ENCODE results near the gene SNRPB.

The SNRPB gene

GRCh38 chr20:2455771-2456497 is 14.7 kb downstream of the SNRPB start:
- Histone ChIP-seq H3K4me2 (ENCODE audit: low read depth, low read length, poor library complexity, severe bottlenecking) (no peak overlapping the region), H3K79me2 (ENCODE audit: insufficient read depth, low read length) (no peaks in the 10 kb centered on the region), H3K9me3 (ENCODE audit: insufficient read depth, low read length) (no peaks in the 10 kb centered on the region), H3K4me3 (ENCODE audit: insufficient read depth, low read length, poor library complexity, severe bottlenecking) (no peak overlapping the region), H4K20me1 (ENCODE audit: low read depth, low read length) (no peaks in the 10 kb centered on the region; the same call in 1 of the 2 replicates), H2AFZ (ENCODE audit: low read depth, low read length, severe bottlenecking) (no peak overlapping the region), H3K27me3 (ENCODE audit: low read length) (no peaks in the 10 kb centered on the region), H3K27ac (ENCODE audit: low read depth, low read length) (no peak overlapping the region), H3F3A (ENCODE audit: insufficient read depth) (peaks cover 37% of the 10 kb centered on the region), H3K9ac (ENCODE audit: low read length) (no peak overlapping the region), H3K9me2 (replicated peaks; ENCODE audit: insufficient read depth, low read length) (no peaks in the 10 kb centered on the region), H3K36me3 (ENCODE audit: low read length) (peaks cover 18% of the 10 kb centered on the region)
- TF ChIP-seq EZH2phosphoT487 (conservative IDR thresholded peaks at IDR 0.05; ENCODE audit: low read length) = no peak
- TF ChIP-seq CTCF (IDR thresholded peaks at IDR 0.05; ENCODE audit: insufficient read depth, low read length, poor library complexity, severe bottlenecking) = no peak

- H3K27me3 ChIP-seq (ENCODE audit: low read length) = no peaks in the 10 kb centered on the region
- no peaks in the 10 kb centered on the region for H3K79me2 ChIP-seq (ENCODE audit: insufficient read depth, low read length)
- H2AFZ ChIP-seq (ENCODE audit: low read depth, low read length, severe bottlenecking) = no peak overlapping the region
- no peaks in the 10 kb centered on the region for H3K36me3 ChIP-seq (ENCODE audit: low read length)
- no peak for TF ChIP-seq EZH2phosphoT487 (conservative IDR thresholded peaks at IDR 0.05; ENCODE audit: low read length)
- TF ChIP-seq CTCF (IDR thresholded peaks at IDR 0.05; ENCODE audit: insufficient read depth, low read length, poor library complexity, severe bottlenecking) = no peak
- peaks cover 18% of the 10 kb centered on the region for H3F3A ChIP-seq (ENCODE audit: insufficient read depth)
- H4K20me1 ChIP-seq (ENCODE audit: low read depth, low read length) = no peaks in the 10 kb centered on the region; the same call in 1 of the 2 replicates
- no peaks in the 10 kb centered on the region for H3K9me3 ChIP-seq (ENCODE audit: insufficient read depth, low read length)
- H3K27ac ChIP-seq (ENCODE audit: low read depth, low read length) = no peak overlapping the region
- H3K9ac ChIP-seq (ENCODE audit: low read length) = no peak overlapping the region
- no peak overlapping the region for H3K4me2 ChIP-seq (ENCODE audit: low read depth, low read length, poor library complexity, severe bottlenecking)
- H3K4me3 ChIP-seq (ENCODE audit: insufficient read depth, low read length, poor library complexity, severe bottlenecking) = no peak overlapping the region
- H3K9me2 ChIP-seq (replicated peaks; ENCODE audit: insufficient read depth, low read length) = no peaks in the 10 kb centered on the region
These were observed 16.8 kb downstream of the SNRPB start for GRCh38 chr20:2453792-2454191.

GRCh38 chr20:2451939-2452732 is 18.5 kb downstream of the SNRPB start:
- Histone ChIP-seq H3K27me3 (ENCODE audit: low read length) (no peaks in the 10 kb centered on the region), H2AFZ (ENCODE audit: low read depth, low read length, severe bottlenecking) (no peak overlapping the region), H3K9me2 (replicated peaks; ENCODE audit: insufficient read depth, low read length) (no peaks in the 10 kb centered on the region), H3K4me2 (ENCODE audit: low read depth, low read length, poor library complexity, severe bottlenecking) (no peak overlapping the region), H3F3A (ENCODE audit: insufficient read depth) (peaks cover 4% of the 10 kb centered on the region), H3K9me3 (ENCODE audit: insufficient read depth, low read length) (no peaks in the 10 kb centered on the region), H3K4me3 (ENCODE audit: insufficient read depth, low read length, poor library complexity, severe bottlenecking) (no peak overlapping the region), H3K27ac (ENCODE audit: low read depth, low read length) (no peak overlapping the region), H3K9ac (ENCODE audit: low read length) (no peak overlapping the region), H3K36me3 (ENCODE audit: low read length) (no peaks in the 10 kb centered on the region), H3K79me2 (ENCODE audit: insufficient read depth, low read length) (no peaks in the 10 kb centered on the region), H4K20me1 (ENCODE audit: low read depth, low read length) (no peaks in the 10 kb centered on the region; the same call in 1 of the 2 replicates)
- TF ChIP-seq CTCF (IDR thresholded peaks at IDR 0.05; ENCODE audit: insufficient read depth, low read length, poor library complexity, severe bottlenecking) (peak; percentile 71), EZH2phosphoT487 (conservative IDR thresholded peaks at IDR 0.05; ENCODE audit: low read length) (no peak)

All from SU-DHL-6 (cell line).